GM18517 (cell line): ENCODE data around the gene GCLM.
"Not testable (repeated sequence)": the region's sequence is repeated elsewhere in the genome, so short reads cannot be mapped to it uniquely, and the experiment has no call there.

Experiments used
- ATAC-seq: cut with Tn5 transposase; IDR thresholded peaks from one replicate; pipeline ENCODE4 v1.9.1; 2021; ENCODE audit warnings: mild to moderate bottlenecking, moderate library complexity; ENCODE audit not compliant: unreplicated experiment

The GCLM gene, protein sequence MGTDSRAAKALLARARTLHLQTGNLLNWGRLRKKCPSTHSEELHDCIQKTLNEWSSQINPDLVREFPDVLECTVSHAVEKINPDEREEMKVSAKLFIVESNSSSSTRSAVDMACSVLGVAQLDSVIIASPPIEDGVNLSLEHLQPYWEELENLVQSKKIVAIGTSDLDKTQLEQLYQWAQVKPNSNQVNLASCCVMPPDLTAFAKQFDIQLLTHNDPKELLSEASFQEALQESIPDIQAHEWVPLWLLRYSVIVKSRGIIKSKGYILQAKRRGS

DNA sequence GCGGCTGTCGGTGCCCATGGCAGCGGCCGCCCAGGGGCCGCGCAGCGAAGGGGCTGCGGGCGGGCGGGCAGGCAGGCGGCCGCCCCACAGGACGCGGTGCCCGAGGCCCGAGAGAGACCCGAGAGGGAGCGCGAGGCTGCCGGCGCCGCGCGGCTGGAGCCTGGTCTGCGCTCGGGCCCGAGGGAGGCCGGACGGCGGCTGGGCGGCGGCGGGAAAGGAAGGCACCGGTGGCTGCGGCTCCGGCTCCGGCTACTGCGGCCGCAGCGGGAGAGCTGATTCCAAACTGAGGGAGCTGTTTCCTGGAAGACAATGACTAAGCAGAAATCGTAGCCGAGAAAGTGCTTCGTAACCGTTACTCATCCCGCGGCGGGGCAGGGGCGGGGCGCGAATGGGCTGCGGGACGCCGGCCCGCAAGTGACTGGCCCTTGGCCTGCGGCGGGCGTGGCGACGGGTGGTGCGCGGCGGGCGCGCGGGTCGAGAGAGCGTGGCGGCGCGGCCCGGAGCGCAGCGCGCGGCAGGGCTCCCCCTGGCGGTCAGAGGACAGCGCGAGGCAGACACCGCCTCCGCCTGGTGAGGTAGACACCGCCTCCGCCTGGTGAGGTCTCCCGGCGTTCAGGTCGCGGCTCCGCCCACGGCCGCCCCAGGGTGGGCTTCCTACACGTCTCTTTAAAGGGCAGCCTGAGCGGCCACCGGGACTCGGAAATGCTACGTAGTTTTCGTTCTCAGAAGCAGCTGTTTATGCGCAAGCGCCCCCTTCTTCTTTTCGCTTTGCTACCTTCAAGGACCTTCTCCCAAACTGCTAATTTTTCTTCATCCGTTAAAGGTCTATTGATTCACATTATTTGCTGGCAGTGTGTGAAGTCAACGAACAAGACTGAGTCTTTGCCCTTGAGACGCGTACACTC, at the start of gene GCLM:
Gene GCLM (minus strand): TSS at position 285 of the 905 bp plus-strand sequence. CDS start 267 bp downstream, at position 18.
- peak; percentile 95 for ATAC-seq

DNA sequence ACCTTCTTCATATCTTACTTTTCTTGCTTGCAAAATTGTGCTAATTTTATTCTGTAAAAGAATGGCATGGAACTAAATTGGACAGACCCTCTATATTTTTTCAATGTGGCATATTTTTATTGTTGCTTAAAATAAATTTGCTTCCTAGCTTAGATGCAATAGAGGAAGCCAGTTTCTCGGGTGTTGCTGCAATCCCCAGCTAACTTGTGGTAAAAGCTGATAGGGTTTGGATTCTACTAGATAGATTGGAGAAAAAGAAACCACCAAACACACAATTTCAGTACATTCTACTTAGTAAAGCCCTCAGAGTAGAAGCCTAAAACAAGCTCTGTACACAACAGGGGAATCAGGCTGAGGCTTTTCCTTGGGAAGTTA, 49.5 kb upstream of the GCLM start:
- ATAC-seq, result no peak

DNA sequence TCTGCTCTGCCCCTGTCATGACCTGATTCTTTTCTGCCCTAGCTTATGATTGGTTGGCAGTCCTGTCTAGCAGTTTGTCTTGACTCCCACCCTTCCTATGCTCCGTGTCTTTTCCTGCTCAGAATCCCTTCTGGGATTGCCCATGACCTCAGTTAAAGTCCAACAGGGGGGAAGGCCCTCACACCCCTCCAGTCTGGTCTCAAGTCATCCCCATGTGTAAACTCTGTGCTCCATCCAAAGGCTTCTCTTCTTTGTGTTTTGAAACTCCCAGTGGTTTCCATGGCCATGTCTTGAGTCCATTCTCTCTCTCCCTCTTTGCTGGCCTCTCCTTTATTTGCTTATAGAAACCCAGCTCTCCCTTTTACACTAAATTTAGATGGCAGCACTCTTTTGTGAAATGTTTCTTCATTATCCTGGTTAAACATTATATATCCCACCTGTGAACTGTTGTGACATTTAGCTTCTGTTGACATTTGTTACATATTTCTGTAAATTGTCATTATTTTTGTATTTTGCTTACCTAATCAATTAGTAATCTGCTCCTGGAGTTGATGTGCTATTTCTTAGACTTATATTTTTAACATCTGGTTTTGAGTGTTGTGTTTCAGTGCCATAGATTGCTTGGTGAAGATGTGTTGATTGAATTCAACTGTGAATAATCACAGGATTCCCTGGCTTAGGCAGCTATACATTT, 48.9 kb upstream of the GCLM start:
- no peak for ATAC-seq

DNA sequence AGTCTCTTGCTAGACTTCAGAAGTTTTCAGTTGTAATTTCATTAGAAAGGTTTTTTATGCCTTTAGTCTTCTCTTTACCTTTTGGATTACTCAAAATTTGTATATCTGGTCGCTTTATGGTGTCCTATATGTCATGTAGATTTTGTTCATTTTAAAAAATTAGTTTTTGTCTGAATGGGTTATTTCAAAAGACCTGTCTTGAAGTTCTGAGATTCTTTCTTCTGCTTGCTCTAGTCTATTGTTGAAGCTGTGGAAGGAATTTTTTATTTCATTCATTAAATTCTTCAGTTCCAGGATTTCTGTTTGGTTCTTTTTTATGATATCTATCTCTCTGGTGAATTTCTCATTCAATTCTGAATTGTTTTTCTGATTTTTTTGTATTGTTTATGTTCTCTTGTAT, 46.5 kb upstream of the GCLM start:
- ATAC-seq, result no peak

DNA sequence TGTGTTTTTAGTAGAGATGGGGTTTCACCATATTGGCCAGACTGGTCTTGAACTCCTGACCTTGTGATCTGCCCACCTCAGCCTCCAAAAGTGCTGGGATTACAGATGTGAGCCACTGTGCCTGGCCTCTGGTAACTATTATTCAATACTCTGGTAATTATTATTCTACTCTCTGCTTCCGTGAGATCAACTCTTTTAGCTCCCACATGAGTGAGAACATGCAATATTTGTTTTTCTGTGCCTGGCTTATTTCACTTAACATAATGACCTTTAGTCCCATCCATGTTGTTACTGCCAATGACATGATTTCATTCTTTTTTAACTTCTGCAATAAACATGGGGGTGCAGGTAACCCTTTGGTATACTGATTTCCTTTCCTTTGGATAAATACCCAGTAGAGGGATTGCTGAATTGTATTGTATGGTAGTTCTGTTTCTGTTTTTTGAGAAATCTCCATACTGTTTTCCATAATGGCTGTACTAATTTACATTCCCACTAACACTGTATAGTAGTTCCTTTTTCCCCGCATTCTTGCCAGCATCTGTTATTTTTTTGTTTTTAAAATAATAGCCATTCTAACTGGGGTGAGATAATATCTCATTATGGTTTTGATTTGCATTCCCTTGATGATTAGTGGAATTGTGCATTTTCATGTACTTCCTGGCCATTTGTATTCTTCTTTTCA, 37.9 kb upstream of the GCLM start:
- not testable (repeated sequence) for ATAC-seq

DNA sequence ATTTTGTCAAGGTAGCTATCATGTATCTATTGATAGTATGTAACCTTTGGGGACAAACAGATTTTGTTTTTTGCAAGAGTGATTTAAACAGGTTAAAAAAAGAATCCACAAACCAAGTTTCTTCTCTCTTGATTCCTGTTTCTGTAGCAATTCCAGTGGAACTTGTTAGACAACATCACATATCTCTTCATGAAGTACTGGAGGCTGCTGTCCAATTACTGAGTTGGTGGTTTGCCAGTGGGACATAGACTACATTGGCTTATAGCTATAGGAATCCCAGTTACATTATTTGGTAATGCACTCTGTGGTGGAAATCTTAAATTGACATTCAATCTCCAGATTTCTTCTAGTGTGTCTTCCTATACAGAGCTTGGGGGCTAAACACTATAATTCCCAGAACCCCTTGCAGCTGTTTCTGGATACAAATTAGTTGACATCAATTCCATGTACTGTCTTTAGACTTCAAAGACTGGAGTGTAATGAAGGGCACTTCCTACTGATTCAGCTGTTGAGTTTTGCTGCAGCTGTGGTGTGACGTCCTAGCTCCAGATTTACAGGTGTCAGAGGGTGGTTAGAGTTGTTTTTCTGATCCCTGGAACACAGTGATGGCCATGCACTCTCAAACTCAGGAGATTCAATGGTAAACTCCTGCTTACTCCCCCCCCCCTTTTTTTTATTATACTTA, 29.4 kb upstream of the GCLM start:
- no peak for ATAC-seq

DNA sequence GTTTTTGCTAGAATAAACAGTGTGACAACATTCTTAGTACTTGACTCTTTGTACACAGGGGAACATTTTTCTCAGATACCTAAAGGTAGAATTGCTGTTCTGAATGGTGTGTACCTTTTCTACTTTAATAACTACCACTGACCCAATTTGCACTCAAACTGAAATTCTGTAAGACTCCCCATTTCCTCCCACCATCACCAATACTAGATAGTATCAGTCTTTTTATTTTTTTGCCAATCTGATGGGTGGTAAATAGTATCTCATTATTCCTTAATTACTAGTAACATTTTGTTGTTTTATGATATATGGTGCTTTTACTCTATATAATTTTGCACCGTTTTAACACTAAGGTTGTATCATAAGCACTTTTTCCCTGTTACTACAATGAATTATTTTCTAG, 28.8 kb upstream of the GCLM start:
- ATAC-seq, result no peak

DNA sequence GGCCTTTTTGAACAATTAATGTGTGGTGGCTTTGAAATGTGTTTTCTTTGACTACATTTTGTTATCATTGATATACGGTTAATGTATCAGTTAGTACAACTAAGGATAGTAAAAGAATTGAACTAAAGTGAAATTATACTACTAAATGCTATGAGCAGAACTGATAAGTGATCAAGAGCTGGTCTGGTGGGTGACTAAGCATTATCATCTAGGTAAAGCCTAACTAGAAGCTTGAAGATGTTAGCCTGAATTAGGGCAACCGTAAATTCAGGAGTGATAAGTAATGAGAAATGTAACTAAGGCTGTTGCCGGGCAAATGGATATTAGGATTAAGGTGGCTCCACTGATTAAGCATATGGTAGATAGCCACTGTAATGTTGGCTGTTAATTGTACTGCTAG, 16.0 kb upstream of the GCLM start:
- ATAC-seq, result no peak

DNA sequence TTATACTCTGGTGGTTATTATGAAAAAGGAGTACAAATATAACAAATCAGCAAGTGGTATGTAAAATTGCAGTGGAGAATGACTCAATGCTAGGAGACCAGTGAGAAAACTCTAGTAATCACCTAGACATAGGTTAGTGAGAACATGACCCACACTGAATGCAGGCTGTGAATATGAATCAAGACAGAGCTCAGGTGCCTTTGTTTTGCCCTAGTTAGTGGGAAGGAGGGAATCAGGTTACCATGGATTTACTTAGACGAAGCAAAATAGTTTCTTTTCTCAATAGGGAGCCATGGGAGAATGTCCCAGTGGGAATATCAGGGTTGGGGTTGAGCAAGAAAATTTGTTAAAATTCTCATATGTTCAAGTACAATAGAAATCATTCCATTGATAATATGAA, 10.6 kb upstream of the GCLM start:
- ATAC-seq, result no peak

DNA sequence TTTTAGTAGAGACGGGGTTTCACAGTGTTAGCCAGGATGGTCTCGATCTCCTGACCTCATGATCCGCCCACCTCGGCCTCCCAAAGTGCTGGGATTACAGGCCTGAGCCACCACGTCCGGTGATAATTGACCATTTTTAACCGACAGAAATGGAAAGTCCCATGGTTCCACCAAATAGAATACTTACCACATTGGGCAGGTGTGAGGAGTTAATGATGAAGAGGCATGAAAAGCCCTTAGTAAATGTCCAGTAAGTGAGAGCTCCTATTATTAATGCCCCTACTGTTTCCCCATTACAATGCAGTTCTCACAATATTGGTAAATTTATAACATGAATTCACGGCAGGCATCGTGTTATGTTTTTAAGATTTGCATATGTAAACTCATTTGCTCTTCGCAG, 8.1 kb upstream of the GCLM start:
- ATAC-seq, result no peak

DNA sequence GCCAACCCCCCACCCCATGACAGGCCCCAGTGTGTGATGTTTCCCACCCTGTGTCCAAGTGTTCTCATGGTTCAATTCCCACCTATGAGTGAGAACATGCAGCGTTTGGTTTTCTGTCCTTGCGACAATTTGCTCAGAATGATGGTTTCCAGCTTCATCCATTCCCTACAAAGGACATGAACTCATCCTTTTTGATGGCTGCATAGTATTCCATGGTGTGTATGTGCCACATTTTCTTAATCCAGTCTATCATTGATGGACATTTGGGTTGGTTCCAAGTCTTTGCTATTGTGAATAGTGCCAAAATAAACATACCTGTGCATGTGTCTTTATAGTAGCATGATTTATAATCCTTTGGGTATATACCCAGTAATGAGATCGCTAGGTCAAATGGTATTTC, 1.6 kb upstream of the GCLM start:
- not testable (repeated sequence) for ATAC-seq

DNA sequence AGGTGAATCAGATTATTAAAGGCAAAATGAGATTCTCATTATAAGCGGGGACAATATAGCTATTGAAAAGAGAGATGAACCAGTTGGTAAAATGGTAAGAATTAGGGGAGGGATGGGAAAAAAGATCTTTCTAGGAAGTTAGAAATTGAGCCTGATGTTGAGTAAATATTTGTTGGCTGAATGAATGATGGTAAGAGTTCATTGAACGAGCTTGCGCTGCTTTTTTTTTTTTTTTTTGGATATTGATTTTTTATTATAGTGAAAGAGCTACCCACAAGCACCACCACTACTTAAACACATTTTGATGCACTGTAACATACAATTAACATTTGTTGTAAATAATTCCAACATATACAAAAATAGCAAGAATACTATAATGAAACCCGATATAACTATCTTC, 1.1 kb upstream of the GCLM start:
- no peak for ATAC-seq

DNA sequence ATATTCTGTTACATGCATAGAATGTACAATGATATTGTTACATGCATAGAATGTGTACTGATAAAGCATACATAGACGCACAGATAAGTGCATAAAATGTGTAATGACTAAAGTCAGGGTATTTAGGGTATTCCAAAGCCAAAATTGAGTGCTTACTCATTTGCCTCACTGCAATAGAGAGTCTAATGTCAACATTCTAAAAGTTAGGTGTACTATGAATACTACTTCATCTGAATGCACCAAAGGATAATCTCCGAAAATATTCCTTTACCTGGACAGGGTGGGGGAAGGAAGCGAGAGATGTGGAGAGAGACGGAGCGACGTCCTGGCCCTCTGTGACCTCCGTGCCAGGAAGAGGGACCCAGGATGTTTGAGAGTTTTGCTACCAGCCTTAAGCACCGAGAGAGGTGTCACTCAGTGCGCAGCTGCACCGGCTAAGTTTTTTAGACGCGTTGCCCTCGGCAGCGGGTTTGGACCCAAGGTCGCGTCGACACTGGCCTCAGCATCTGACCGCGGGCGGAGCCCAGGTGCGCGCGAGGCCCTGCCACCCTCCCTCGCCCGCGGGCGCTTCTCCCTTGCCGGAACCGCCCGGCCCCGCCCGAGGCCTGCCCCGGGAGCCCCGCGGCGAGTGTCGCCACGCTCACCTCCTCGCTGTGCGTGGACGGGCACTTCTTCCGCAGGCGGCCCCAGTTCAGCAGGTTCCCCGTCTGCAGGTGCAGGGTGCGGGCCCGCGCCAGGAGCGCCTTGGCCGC, 660 bp downstream of the GCLM start:
- peak; percentile 35 for ATAC-seq

DNA sequence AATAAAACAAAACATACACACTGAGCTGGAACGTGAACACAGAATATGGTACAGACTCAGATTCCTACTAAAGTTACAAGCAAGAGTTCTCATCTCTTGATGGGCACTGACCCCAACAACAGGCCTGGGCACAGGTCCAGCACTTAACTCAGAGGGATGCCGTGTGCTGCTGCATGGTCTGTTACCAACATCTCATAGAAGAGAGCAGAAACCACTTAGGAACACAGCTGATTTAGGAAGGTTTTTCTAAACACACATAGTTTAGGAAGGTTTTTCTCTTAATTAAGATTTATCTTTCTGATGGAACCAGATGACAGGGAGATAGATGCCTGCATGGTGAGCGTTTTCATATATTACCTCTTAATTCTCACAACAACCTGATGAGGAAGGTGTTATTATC, 1.5 kb downstream of the GCLM start:
- ATAC-seq, result no peak

DNA sequence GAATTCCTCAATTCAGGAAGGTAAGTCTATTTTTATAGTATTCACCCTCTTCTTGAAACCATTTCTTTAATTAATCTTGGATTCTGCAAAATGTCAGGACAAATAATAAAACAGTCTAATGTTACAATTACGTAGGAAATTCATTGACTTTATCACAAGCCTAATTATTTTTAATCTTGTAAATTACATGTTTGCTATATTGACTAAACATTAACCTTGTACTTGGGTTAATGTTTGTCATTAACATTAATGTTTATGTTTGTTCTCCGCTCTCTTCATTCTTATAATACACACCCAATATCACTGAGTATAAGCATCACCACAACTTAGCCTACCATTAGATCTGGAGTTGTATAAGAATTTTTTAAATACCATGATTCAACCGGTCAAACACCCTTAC, 2.8 kb downstream of the GCLM start:
- no peak for ATAC-seq

DNA sequence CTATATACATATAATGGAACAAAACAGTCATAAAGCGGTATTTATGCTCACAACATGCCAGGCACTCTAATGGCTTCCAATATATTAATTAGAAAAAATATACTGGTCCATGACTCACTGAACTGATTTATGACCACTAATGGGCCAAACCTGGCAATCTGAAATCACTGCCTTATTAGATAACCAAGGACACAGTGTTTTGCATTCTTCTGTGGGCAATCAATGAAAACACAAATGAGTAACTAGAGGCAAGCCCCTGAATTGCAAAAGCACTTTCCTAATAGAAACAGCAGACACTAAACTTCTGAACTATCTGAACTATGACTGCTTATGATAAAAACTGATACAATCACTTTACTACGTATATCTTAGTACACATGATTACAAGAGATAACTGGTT, 3.5 kb downstream of the GCLM start:
- ATAC-seq, result no peak

DNA sequence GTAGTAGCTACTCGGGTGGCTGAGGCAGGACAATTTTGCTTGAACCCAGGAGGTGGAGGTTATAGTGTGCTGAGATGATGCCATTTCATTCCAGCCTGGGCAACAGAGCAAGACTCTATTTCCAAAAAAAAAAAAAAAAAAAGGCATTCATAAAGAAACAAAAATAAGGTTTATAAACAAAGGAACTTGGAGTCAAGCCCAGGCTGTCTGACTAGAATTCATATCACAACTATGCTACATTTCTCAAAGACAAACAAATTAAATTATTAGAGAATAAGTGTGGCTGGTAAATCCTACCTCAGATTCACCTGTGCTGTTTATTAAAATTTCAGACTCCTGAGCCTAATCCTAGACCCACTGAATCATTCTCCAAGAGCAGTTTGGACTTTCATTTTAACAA, 4.2 kb downstream of the GCLM start:
- no peak for ATAC-seq

DNA sequence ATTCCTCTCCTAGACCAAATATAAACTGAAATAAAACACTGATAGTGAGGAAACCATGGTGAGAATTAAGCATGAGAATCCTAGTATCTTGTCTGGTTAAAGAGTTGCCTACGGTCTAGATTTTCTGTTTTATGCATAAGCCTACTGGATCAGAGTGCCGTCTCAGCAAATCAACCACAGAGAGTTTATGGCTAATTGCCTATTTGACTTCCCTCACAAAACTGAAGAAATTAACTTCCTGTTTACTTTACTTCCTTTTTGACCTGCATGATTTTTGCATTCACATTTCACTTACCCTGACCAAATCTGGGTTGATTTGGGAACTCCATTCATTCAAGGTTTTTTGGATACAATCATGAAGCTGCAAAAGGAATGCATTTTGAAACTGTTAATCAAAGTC, 5.0 kb downstream of the GCLM start:
- no peak for ATAC-seq

DNA sequence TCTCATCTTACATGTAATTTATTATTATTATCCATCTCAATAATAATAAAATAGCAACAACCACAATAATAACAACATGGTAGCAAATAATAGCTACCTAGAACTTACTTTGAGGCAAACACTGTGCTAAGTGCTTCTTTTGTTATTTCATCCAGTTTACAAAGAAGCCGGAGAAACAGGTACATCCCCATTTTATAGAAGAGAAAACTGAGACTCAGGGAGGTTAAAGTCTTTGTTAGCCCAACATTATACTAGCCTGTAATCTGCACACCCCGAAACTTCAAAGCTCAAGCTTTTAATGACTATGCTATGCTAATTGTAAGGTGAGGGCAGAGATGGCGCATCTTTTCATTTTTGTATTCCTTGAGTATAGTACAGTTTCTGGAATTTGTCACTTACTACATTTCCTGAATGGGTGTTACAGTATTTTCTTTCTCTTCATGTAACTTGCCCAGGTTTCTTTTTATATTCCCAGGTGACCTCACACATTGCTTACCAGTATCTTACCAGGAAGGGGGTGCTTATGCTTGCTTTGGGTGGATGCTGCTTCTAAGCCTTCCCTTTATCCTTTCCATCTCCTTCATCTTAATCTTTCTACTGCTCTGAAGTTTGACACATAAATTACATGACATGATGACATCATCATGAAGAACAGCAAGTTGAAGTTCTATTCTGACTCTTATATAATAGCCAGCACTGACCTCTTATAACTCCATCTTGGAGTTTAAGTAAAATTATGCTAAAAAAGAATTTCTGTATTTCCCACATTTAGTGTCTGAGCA, 8.3 kb downstream of the GCLM start:
- no peak for ATAC-seq
